CD4-positive, alpha-beta T cell (primary cell): Measurements from ENCODE around the gene MAOA. TPM values are rescaled to one million over a fixed set of nuclear protein-coding genes. Genes with fewer than 3 reads are reported as not detected.
"Not testable (repeated sequence)": the region's sequence is repeated elsewhere in the genome, so short reads cannot be mapped to it uniquely, and the experiment has no call there.

Experiments
- ATAC-seq: fragments of 200-7000 bp; cut with Tn5 transposase; one replicate; pipeline ENCODE4 v1.10.0; 2022; ENCODE audit warnings: mild to moderate bottlenecking; ENCODE audit not compliant: poor library complexity
- CTCF ChIA-PET: fragments of 350-600 bp; sonication (Branson Sonifier 250); formaldehyde crosslinking; loops from one replicate; lab custom pipeline; 2021; ENCODE audit warnings: antibody characterized with exemption, inconsistent platforms; lab: Charles Lee
- POLR2A ChIA-PET: fragments of 350-600 bp; sonication (Branson Sonifier 250); formaldehyde crosslinking; loops from one replicate; lab custom pipeline; 2021; ENCODE audit warnings: antibody characterized with exemption, inconsistent platforms; lab: Charles Lee
- DNase-seq, 14 experiments: peaks; one replicate each; pipeline ENCODE4 v3.0.0-alpha.2; 2013 to 2020; ENCODE audit warnings: mixed read lengths in 2 of 14
- H3K27ac ChIP-seq, 2 donors: one replicate each; pipeline versions ENCODE4 v1.5.1 to v1.7.0; 2013; ENCODE audit warnings: low read length in 2 of 2, low read depth in 1 of 2, mild to moderate bottlenecking in 1 of 2
- H3K27me3 ChIP-seq, 2 experiments: 1 replicate in 1 of 2; 2 replicates in 1 of 2; pipeline versions ENCODE4 v1.6.1 to v1.7.0; 2013; ENCODE audit warnings: low read length in 2 of 2, control low read depth in 1 of 2, mild to moderate bottlenecking in 1 of 2, moderate library complexity in 1 of 2; ENCODE audit not compliant: insufficient read depth in 2 of 2, control insufficient read depth in 1 of 2
- H3K36me3 ChIP-seq: one replicate; pipeline ENCODE4 v1.6.1; 2013; ENCODE audit warnings: low read length, control low read depth; ENCODE audit not compliant: insufficient read depth
- H3K4me1 ChIP-seq: one replicate; pipeline ENCODE4 v1.6.1; 2013; ENCODE audit warnings: low read length, control low read depth; ENCODE audit not compliant: insufficient read depth
- H3K4me3 ChIP-seq: one replicate; pipeline ENCODE4 v1.5.1; 2013; ENCODE audit warnings: mild to moderate bottlenecking, low read length, moderate library complexity
- H3K9me3 ChIP-seq, 2 experiments: 1 replicate in 1 of 2; 2 replicates in 1 of 2; pipeline versions ENCODE4 v1.6.1 to v1.7.0; 2013; ENCODE audit warnings: low read length in 2 of 2, mild to moderate bottlenecking in 2 of 2, control low read depth in 1 of 2, moderate library complexity in 1 of 2; ENCODE audit not compliant: control insufficient read depth in 1 of 2, insufficient read depth in 1 of 2
- H3K27ac Mint-ChIP-seq: one replicate; pipeline ENCODE4 v1.8.0; 2020; ENCODE audit warnings: mixed read lengths
- H3K27me3 Mint-ChIP-seq: one replicate; pipeline ENCODE4 v1.8.0; 2021; ENCODE audit warnings: mixed read lengths
- H3K36me3 Mint-ChIP-seq: one replicate; pipeline ENCODE4 v1.8.0; 2021; ENCODE audit warnings: low read depth, mixed read lengths
- H3K4me1 Mint-ChIP-seq: one replicate; pipeline ENCODE4 v1.8.0; 2021; ENCODE audit warnings: low read depth, mixed read lengths
- H3K4me3 Mint-ChIP-seq: one replicate; pipeline ENCODE4 v1.8.0; 2020; ENCODE audit warnings: mild to moderate bottlenecking, mixed read lengths
- H3K9me3 Mint-ChIP-seq: one replicate; pipeline ENCODE4 v1.8.0; 2020; ENCODE audit warnings: mixed read lengths
- intact Hi-C, 2 experiments: fragments of 100-400 bp; cut with DNase I in 1 of 2; cut with micrococcal nuclease in 1 of 2; formaldehyde crosslinking; loops; one replicate each; pipeline versions ENCODE4 v1.15.1 to v1.9.0; 2023 to 2025; cut with DNase I, micrococcal nuclease
- total RNA-seq, 174 experiments: library from RNA in 2 of 174; stranded (reverse) in 2 of 174; gene quantifications; one replicate each; pipeline ENCODE4 v1.2.3 and lab custom pipeline; 2021 to 2026
- TF ChIP-seq, protein P1 (sequence below): fragments of 200-600 bp; IDR thresholded peaks from one replicate; pipeline ENCODE4 v1.8.0; 2022; ENCODE audit warnings: antibody characterized with exemption, mild to moderate bottlenecking

Gene MAOA
- total RNA-seq, 2 experiments from 2014 or later: not detected

DNA sequence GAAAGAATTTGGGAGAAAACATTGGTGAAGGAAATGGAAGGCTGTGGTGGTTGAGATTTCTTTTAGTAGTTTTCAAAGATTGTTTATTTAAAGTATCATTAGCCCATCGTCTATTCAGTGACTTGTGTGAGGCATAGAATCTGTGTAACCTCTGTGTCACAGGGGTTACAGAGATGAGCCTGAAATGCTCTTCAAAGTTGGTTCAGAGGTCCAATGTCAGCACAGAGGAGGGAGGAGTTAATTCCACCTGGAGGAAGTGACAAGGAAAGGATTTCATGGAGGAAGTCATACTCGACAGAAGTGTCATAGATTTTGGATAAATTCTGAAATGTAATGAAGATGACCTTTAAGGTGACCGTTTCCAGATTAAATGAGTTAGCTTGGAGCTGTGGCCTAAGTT, 8.2 kb downstream of the MAOA start:
- no peaks in the 10 kb centered on the region for H3K36me3 Mint-ChIP-seq
- Histone ChIP-seq H3K27ac (no peak overlapping the region), H3K4me1 (no peaks in the 10 kb centered on the region), H3K9me3 (no peaks in the 10 kb centered on the region), H3K27me3 (no peaks in the 10 kb centered on the region), H3K4me3 (no peak overlapping the region), H3K36me3 (no peaks in the 10 kb centered on the region)
- intact Hi-C loops: no loop called here
- no peaks in the 10 kb centered on the region for H3K4me1 Mint-ChIP-seq
- peaks cover 15% of the 10 kb centered on the region for H3K27me3 Mint-ChIP-seq
- TF ChIP-seq, protein P1, sequence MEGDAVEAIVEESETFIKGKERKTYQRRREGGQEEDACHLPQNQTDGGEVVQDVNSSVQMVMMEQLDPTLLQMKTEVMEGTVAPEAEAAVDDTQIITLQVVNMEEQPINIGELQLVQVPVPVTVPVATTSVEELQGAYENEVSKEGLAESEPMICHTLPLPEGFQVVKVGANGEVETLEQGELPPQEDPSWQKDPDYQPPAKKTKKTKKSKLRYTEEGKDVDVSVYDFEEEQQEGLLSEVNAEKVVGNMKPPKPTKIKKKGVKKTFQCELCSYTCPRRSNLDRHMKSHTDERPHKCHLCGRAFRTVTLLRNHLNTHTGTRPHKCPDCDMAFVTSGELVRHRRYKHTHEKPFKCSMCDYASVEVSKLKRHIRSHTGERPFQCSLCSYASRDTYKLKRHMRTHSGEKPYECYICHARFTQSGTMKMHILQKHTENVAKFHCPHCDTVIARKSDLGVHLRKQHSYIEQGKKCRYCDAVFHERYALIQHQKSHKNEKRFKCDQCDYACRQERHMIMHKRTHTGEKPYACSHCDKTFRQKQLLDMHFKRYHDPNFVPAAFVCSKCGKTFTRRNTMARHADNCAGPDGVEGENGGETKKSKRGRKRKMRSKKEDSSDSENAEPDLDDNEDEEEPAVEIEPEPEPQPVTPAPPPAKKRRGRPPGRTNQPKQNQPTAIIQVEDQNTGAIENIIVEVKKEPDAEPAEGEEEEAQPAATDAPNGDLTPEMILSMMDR: no peak
- H3K9me3 Mint-ChIP-seq: no peaks in the 10 kb centered on the region
- no peak overlapping the region for H3K27ac Mint-ChIP-seq
- DNase-seq (no peak), ATAC-seq (no peak)
- CTCF ChIA-PET: no interaction called here
- no peak overlapping the region for H3K4me3 Mint-ChIP-seq
- POLR2A ChIA-PET: no interaction called here

DNA sequence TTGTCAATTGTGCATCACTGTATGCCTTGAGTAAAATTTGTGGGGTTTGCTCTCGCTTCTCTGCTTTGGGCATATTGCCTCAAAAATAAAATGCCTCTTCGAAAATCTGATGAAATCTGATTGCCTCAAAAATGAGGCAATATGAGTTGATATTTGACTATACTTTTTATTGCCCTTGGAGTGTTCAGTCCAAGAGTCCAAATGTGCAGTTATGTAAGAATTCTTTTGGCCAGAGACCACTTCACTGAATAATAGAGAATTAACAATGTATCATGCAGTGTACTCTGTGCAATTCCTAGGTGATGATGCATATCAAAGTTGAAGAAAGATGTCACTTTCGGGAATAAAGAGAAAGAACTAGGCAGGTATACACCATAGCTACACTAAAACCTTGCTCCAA, 8.6 kb downstream of the MAOA start:
- Histone ChIP-seq H3K36me3 (no peaks in the 10 kb centered on the region), H3K4me1 (no peaks in the 10 kb centered on the region), H3K27ac (no peak overlapping the region), H3K27me3 (no peaks in the 10 kb centered on the region), H3K4me3 (no peak overlapping the region), H3K9me3 (no peaks in the 10 kb centered on the region)
- Mint-ChIP-seq H3K27ac (no peak overlapping the region), H3K27me3 (peaks cover 15% of the 10 kb centered on the region), H3K4me3 (no peak overlapping the region), H3K4me1 (no peaks in the 10 kb centered on the region), H3K36me3 (no peaks in the 10 kb centered on the region), H3K9me3 (no peaks in the 10 kb centered on the region)
- DNase-seq (no peak), ATAC-seq (no peak)
- ChIA-PET CTCF (no interaction called here), POLR2A (no interaction called here)
- TF ChIP-seq, protein P1: no peak
- intact Hi-C loops: no loop called here

DNA sequence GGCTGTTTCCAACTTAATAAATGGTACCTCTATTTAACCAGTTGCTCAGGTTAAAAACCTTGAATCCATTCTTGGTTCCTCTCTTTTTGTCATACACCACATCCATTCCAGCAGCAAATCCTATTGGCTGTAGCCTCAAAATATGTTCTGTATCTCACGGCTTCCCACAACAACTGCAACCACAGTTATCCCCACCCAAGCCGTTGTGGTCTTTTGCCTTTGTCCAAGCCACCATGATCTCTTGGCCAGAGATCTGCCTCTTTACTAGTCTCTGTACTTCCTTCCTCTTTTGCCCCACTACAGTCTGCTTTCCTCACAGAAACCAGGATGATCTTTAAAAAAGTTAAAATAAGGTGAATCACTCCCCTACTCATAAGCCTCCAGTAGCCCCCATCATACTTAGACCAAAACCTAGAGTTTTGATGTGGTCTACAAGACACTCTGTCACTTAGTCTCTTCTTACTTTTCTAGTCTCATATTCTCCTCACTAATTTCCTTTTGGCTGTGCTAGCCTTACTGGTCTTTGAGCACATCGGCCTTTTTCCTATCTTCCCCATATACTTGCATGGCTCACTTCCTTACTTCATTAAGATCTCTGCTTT, 10.3 kb downstream of the MAOA start:
- Histone ChIP-seq H3K36me3 (no peaks in the 10 kb centered on the region), H3K9me3 (no peaks in the 10 kb centered on the region), H3K27me3 (no peaks in the 10 kb centered on the region), H3K4me3 (no peak overlapping the region), H3K4me1 (no peaks in the 10 kb centered on the region), H3K27ac (no peak overlapping the region)
- DNase-seq (no peak), ATAC-seq (no peak)
- Mint-ChIP-seq H3K27ac (no peak overlapping the region), H3K9me3 (no peaks in the 10 kb centered on the region), H3K27me3 (peaks cover 15% of the 10 kb centered on the region), H3K4me1 (no peaks in the 10 kb centered on the region), H3K36me3 (no peaks in the 10 kb centered on the region), H3K4me3 (no peak overlapping the region)
- POLR2A ChIA-PET: interaction anchor here (0.6 kb wide), 1 partner anchor 1049 kb away, joined by 3 read pairs; no protein-coding TSS in a partner anchor
- intact Hi-C loops: no loop called here
- TF ChIP-seq, protein P1: no peak
- CTCF ChIA-PET: no interaction called here

DNA sequence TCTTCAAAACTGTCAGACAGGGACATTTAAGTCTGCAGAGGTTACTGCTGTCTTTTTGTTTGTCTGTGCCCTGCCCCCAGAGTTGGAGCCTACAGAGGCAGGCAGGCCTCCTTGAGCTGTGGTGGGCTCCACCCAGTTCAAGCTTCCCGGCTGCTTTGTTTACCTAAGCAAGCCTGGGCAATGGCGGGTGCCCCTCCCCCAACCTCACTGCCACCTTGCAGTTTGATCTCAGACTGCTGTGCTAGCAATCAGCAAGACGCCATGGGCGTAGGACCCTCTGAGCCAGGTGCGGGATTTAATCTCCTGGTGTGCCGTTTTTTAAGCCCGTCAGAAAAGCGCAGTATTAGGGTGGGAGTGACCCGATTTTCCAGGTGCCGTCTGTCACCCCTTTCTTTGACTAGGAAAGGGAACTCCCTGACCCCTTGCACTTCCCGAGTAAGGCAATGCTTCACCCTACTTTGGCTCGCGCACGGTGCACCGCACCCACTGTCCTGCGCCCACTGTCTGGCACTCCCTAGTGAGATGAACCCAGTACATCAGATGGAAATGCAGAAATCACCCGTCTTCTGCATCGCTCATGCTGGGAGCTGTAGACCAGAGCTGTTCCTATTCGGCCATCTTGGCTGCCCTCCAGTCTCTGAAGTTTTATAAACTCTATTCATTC, 20.0 kb downstream of the MAOA start:
- H3K27ac Mint-ChIP-seq, H3K4me1 ChIP-seq, H3K9me3 Mint-ChIP-seq, H3K36me3 Mint-ChIP-seq, ATAC-seq, H3K27ac ChIP-seq, H3K36me3 ChIP-seq, H3K27me3 Mint-ChIP-seq, DNase-seq, H3K9me3 ChIP-seq, H3K4me3 ChIP-seq, H3K4me3 Mint-ChIP-seq, POLR2A ChIA-PET, H3K27me3 ChIP-seq, intact Hi-C loops, CTCF ChIA-PET: not testable (repeated sequence)
- peaks cover 12% of the 10 kb centered on the region for H3K4me1 Mint-ChIP-seq
